HG03139 (cell line): Measurements from ENCODE around the gene GSKIP.

Experiments
- ATAC-seq: cut with Tn5 transposase; IDR thresholded peaks from one replicate; pipeline ENCODE4 v1.9.1; 2021; ENCODE audit not compliant: unreplicated experiment

GSKIP gene

DNA sequence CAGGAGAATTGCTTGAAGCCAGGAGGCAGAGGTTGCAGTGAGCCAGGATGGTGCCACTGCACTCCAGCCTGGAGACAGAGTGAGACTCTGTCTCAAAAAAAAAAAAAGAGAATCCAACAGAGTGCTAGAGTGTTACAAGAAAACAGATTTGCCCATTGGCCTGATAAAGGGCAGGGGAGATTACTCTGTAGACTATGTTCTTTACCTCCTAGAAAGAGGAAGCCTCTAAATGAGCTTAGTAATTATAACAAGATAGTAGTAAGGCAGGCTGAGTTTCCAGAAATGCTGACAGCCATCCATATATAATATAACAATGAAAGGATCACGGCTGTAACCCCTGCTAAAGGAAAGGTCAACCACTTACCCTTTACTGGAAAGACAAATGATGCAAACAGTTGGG is 53.0 kb downstream of the GSKIP start:
- no peak for ATAC-seq

- no peak for ATAC-seq
Observed at GRCh38 chr14:96417254-96417653, 53.9 kb downstream of the GSKIP start.

GRCh38 chr14:96418075-96418474 is 54.7 kb downstream of the GSKIP start:
- ATAC-seq = no peak

- no peak for ATAC-seq
Observed at GRCh38 chr14:96421236-96421635, 57.9 kb downstream of the GSKIP start.

- ATAC-seq = no peak
Observed at GRCh38 chr14:96422992-96423391, 59.7 kb downstream of the GSKIP start.

DNA sequence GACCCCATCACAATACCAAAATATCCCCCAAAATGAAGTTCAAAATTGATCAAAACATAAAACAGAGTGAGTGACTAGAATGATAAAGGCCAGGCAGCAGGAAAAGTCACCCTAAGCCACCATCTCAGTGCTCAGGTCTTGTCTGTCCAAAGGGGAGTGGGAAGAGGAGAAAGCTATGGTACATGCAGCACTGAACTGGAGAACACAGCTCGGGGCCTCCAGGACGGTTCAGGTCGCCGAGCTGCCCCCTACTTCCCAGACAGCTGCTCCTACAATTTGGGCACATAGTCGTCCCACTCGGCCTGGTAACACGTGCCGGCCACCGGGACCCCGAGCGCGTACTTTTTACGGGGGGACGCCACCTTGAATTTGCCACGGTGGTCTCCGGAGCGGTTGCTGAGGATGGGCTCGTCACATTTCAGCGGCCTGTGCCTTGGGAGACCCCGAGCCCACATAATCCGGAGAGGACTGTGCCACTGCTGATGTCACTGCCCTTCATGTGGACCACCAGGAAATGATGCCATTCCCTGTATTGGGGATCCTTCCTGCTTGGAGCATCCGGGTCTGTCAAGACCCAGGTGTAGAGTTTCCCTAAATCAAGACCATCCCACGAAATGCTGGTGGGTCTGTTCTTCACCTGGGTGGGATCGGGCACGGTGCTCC is 60.3 kb downstream of the GSKIP start:
- peak; percentile 18 for ATAC-seq

DNA sequence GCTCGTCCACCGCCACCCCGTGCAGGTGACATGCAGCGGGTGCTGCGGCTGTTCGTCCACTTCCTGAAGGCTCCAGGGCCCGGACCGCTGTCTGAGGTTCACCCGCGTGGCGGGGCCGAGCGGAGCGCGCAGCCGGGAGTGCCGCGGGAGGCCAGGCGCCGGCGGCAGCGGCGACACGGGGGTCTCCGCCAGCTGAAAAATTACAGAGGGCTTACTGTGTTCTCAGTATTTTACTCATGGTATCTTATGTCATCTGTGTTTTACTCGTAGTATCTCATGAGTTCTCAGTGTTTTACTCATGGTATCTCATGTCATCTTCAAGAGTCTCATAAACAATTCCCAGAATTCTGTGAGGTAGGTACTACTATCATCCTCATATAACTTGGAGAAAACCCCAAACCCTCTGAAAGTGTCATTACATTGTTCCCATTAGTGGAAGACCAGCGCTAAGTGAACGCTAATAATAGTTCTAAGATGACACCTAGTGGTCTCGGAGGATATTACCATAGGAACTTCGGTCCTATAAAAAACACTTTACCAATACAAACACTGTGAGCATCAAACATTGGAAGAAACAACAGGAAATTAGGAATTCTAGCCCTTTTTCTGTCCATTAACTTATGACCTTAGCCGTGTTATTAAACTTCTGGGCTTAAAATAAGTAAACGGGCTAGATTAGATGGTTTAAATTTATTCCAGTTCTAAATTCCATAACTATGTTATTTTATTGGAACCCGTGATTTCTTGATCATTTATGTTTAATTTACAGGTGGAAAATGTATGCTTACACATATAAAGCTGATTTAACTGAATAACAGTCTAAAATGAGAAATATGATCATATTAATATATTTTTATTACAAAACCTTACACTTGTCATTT is 61.0 kb downstream of the GSKIP start:
- peak; percentile 71 for ATAC-seq

- ATAC-seq = no peak
Observed at GRCh38 chr14:96434040-96434439, 70.7 kb downstream of the GSKIP start.
